ENCODE measurements around the gene NPW. TPM values are rescaled to one million over a fixed set of nuclear protein-coding genes. Genes with fewer than 3 reads are reported as not detected.

Gene NPW
- total RNA-seq, 4 donors from 2014 or later: 0.48 TPM; not detected in 3

DNA sequence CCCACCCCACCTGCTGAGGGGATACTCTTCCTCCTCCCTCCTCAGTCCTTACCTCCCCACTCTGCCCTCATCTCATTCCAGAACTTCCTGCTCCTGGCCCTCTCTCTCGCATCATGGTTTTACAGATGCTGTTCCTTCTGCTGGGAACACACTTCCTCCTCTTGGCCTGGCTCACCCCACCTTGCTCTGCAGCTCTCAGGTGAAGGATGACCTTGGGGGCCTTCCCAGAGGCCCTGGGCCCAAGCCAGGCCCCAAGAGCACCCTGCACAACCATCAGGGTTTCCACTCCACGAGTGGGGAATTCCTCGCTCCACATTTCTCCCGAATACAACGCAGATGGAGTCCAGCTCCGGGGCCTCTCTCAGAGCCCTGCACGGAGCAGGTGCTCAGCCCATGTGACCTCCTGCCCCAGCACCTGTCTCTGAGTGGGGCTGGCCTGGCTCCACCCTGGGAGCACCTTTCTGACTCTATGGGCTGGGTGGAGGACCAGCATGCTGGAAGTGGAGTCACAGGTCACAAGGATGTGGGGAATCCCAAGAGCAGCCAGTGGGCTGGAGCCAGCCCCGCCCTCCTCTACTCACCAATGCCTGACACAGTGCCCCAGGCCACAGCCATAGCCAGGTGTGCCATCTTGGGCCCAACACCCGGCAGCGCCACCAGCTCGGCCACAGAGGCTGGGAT, 23.5 kb downstream of the NPW start:
- intact Hi-C loops (cut with DNase I): no loop called here
- H3K4me3 ChIP-seq: no peak overlapping the region
- no peak for DNase-seq
- no peaks in the 10 kb centered on the region for H3K27me3 ChIP-seq
- H3K36me3 ChIP-seq: peaks cover 0 to 14% (median 0%) of the 10 kb centered on the region in 3 donors
- H3K27ac ChIP-seq: peak overlapping the region in 3 of 4 donors; percentile 72 to 86 (median 84)
- TF ChIP-seq, protein P1, sequence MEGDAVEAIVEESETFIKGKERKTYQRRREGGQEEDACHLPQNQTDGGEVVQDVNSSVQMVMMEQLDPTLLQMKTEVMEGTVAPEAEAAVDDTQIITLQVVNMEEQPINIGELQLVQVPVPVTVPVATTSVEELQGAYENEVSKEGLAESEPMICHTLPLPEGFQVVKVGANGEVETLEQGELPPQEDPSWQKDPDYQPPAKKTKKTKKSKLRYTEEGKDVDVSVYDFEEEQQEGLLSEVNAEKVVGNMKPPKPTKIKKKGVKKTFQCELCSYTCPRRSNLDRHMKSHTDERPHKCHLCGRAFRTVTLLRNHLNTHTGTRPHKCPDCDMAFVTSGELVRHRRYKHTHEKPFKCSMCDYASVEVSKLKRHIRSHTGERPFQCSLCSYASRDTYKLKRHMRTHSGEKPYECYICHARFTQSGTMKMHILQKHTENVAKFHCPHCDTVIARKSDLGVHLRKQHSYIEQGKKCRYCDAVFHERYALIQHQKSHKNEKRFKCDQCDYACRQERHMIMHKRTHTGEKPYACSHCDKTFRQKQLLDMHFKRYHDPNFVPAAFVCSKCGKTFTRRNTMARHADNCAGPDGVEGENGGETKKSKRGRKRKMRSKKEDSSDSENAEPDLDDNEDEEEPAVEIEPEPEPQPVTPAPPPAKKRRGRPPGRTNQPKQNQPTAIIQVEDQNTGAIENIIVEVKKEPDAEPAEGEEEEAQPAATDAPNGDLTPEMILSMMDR (IDR thresholded peaks at IDR 0.05): no peak
- TF ChIP-seq POLR2A (IDR thresholded peaks at IDR 0.05): no peak
- H3K9me3 ChIP-seq: no peaks in the 10 kb centered on the region
- peaks cover 42 to 95% (median 67%) of the 10 kb centered on the region in 3 donors for H3K4me1 ChIP-seq
- WGBS, 2 donors: 40 to 73% methylated on average over 3 to 6 of the region's 11 CpGs

GRCh38 chr16:2043667-2044451, 24.3 kb downstream of the NPW start:
- no peak for DNase-seq
- Histone ChIP-seq H3K4me1 (peaks cover 46 to 95% (median 65%) of the 10 kb centered on the region in 3 donors), H3K4me3 (peak overlapping the region in 1 of 4 donors; percentile 26), H3K36me3 (peaks cover 0 to 14% (median 0%) of the 10 kb centered on the region in 3 donors), H3K27ac (peak overlapping the region; percentile 0 to 86 (median 46)), H3K27me3 (no peaks in the 10 kb centered on the region), H3K9me3 (no peaks in the 10 kb centered on the region)
- intact Hi-C loops (cut with DNase I): no loop called here
- WGBS, 2 donors: 69 to 78% methylated on average over 9 to 11 of the region's 26 CpGs
- TF ChIP-seq, protein P1 (IDR thresholded peaks at IDR 0.05): no peak
- TF ChIP-seq POLR2A (IDR thresholded peaks at IDR 0.05): no peak

DNA sequence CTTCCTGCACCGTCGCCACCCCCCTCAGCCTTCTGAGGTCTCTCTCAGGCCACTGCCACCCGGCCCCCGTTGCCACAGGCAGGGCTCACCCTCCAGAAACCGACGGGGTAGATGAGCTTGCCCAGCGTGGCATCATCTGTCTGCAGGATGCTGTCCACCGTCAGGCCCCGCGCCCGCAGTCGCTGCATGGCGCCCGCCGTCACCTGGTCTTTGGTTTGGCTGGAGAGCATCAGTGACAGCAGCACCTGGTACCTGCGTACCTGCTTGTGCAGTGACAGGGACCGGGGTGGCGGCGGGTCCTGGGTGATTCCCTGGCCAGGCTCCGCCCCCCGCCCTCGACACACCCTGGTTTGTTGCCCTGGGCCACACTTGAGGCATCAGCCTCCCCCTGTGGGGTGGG, 25.0 kb downstream of the NPW start:
- TF ChIP-seq, protein P1 (IDR thresholded peaks at IDR 0.05): no peak
- TF ChIP-seq POLR2A (IDR thresholded peaks at IDR 0.05): no peak
- intact Hi-C loops (cut with DNase I): no loop called here
- Histone ChIP-seq H3K27me3 (no peaks in the 10 kb centered on the region), H3K4me3 (peak overlapping the region in 1 of 4 donors; percentile 26), H3K27ac (peak overlapping the region in 3 of 4 donors; percentile 21 to 86 (median 72)), H3K4me1 (peaks cover 41 to 95% (median 62%) of the 10 kb centered on the region in 3 donors), H3K36me3 (peaks cover 0 to 14% (median 0%) of the 10 kb centered on the region in 3 donors), H3K9me3 (no peaks in the 10 kb centered on the region)
- DNase-seq: no peak
- 91% methylated on average over 14 to 21 of the region's 22 CpGs for WGBS, 2 donors

- 78 to 81% methylated on average over 15 to 20 of the region's 21 CpGs for WGBS, 2 donors
- no peak for DNase-seq
- no peaks in the 10 kb centered on the region for H3K9me3 ChIP-seq
- peaks cover 32 to 80% (median 49%) of the 10 kb centered on the region in 3 donors for H3K4me1 ChIP-seq
- peaks cover 0 to 28% (median 0%) of the 10 kb centered on the region in 3 donors for H3K36me3 ChIP-seq
- peak overlapping the region; percentile 73 to 88 (median 82) for H3K27ac ChIP-seq
- TF ChIP-seq POLR2A (IDR thresholded peaks at IDR 0.05): no peak
- TF ChIP-seq, protein P1 (IDR thresholded peaks at IDR 0.05): no peak
- H3K4me3 ChIP-seq: peak overlapping the region in 2 of 4 donors; percentile 86 to 97
- intact Hi-C loops (cut with DNase I): no loop called here
- H3K27me3 ChIP-seq: no peaks in the 10 kb centered on the region
Observed at GRCh38 chr16:2045965-2046892, 26.6 kb downstream of the NPW start.

All from esophagus squamous epithelium (tissue), 5 donors.